Measurements from ENCODE around the gene MRFAP1L1.

- no peak for TF ChIP-seq EP300 (IDR thresholded peaks at IDR 0.05)
- TF ChIP-seq POLR2A (IDR thresholded peaks at IDR 0.05): no peak
These were observed 17.3 kb downstream of the MRFAP1L1 start for GRCh38 chr4:6692379-6692778.
